ENCODE measurements around the gene CSTF1.

The CSTF1 gene

GRCh38 chr20:56392132-56392880, at the start of gene CSTF1, which contains the start of gene AURKA:
Gene CSTF1, plus strand, starts transcription at chr20:56392645. Its CDS starts 2,908 bp downstream, at chr20:56395553.
Gene AURKA, minus strand, starts transcription at chr20:56392215. Its CDS starts 4,018 bp downstream, at chr20:56388197.
- DNase-seq, result peak; percentile 99
- ATAC-seq, result peak; percentile 96

- no peak for DNase-seq
- no peak for ATAC-seq
These were observed 49.7 kb upstream of the CSTF1 start for GRCh38 chr20:56342783-56343182.

GRCh38 chr20:56343861-56344381, 48.5 kb upstream of the CSTF1 start:
- ATAC-seq (peak; percentile 77), DNase-seq (peak; percentile 62)

GRCh38 chr20:56345911-56346310, 46.5 kb upstream of the CSTF1 start:
- ATAC-seq (no peak), DNase-seq (no peak)

GRCh38 chr20:56347628-56348304, 44.7 kb upstream of the CSTF1 start:
- DNase-seq (no peak), ATAC-seq (no peak)

- ATAC-seq (no peak), DNase-seq (no peak)
These were observed 44.1 kb upstream of the CSTF1 start for GRCh38 chr20:56348305-56348693.

GRCh38 chr20:56348746-56349145, 43.7 kb upstream of the CSTF1 start:
- DNase-seq, result no peak
- no peak for ATAC-seq

- DNase-seq (no peak), ATAC-seq (no peak)
These were observed 41.6 kb upstream of the CSTF1 start for GRCh38 chr20:56350842-56351241.

GRCh38 chr20:56352345-56353055, 39.9 kb upstream of the CSTF1 start:
- no peak for DNase-seq
- ATAC-seq, result no peak

GRCh38 chr20:56353356-56353755, 39.1 kb upstream of the CSTF1 start:
- ATAC-seq (no peak), DNase-seq (no peak)

- DNase-seq (no peak), ATAC-seq (no peak)
These were observed 34.4 kb upstream of the CSTF1 start for GRCh38 chr20:56358070-56358469.

- ATAC-seq (peak; percentile 99), DNase-seq (peak; percentile 88)
These were observed 33.7 kb upstream of the CSTF1 start, which contains the start of gene FAM210B for GRCh38 chr20:56358600-56359211. Gene FAM210B, plus strand, starts transcription at chr20:56358974. Its CDS starts 32 bp downstream, at chr20:56359006.

GRCh38 chr20:56359212-56360132, 33.0 kb upstream of the CSTF1 start:
- peak; percentile 21 for DNase-seq
- ATAC-seq, result no peak

GRCh38 chr20:56360133-56360907, 32.1 kb upstream of the CSTF1 start:
- no peak for DNase-seq
- ATAC-seq, result no peak

GRCh38 chr20:56360908-56361205, 31.6 kb upstream of the CSTF1 start:
- DNase-seq, result no peak
- ATAC-seq, result no peak

- no peak for ATAC-seq
- DNase-seq, result no peak
These were observed 30.5 kb upstream of the CSTF1 start for GRCh38 chr20:56361900-56362299.

GRCh38 chr20:56362833-56363413, 29.5 kb upstream of the CSTF1 start:
- ATAC-seq (no peak), DNase-seq (no peak)

GRCh38 chr20:56363491-56363890, 29.0 kb upstream of the CSTF1 start:
- ATAC-seq (no peak), DNase-seq (no peak)

GRCh38 chr20:56368351-56369134, 23.9 kb upstream of the CSTF1 start:
- ATAC-seq (peak; percentile 30), DNase-seq (no peak)

Measured in stimulated activated naive CD8-positive, alpha-beta T cell treated with anti-CD3 and anti-CD28 coated beads, Interleukin-15, Interleukin-2, amounts not matched to agents 100 U/mL and 50 U/mL, for 24 hours (primary cell).